ENCODE results near the gene UXS1.
"Not testable (repeated sequence)": the region's sequence is repeated elsewhere in the genome, so short reads cannot be mapped to it uniquely, and the experiment has no call there.

The UXS1 gene

DNA sequence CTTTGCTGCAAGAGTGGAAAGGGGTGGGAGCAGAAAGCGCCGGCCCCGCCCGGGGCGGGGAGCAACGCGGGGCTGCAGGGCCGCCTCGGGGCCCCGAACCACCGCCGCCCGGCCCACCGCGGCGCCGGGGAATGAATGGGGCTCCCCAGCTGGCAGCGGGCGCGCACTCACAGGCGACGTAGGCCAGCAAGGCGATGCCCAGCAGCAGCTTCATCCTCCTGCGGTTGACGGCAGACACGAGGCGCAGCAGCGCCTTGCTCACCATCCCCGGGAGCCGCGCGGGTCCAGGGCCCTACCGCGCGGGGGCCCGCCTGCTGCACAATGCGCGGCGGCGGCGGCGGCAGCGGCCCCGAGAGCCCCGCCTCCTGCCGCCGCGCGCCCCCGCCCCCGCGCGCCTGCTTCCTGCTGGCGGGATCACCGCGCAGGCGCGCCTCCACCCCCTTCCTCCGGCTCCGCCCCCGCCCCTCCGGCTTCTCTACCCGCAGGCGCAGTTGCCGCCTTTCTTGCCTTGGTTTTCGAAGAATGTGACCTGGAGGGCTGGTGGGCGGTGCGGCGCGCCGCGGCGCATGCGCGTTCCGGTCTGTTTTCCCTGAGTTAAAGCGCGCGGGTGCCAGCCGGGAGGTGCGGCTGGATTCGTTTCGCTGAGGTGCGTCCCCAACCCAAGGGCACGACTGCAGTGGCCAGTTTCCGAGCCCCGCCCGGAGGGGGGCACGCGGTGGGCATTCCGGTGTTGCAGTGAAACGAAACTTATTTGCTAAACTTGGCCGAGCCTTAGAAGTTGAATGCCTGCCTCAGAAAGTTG lies at the start of gene UXS1:
UXS1 (minus strand) TSS at position 325 of the 802 bp plus-strand sequence; CDS start at position 265, 60 bp downstream.
- FAIRE-seq = peak; percentile 81
- peak; percentile 89 for DNase-seq (ENCODE audit: insufficient read length, low spot score)

DNA sequence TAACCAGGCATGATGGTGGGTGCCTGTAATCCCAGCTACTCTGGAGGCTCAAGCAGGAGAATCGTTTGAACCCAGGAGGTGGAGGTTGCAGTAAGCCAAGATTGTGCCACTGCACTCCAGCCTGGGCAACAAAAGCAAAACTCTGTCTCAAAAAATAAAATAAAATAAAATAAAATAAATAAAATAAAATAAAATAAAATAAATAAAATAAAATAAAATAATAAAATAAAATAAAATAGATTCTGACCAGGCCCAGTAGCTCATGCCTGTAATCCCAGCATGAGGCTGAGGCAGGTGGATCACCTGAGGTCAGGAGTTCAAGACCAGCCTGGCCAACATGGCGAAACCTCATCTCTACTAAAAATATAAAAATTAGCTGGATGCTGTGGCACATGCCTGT lies 45.4 kb upstream of the UXS1 start:
- FAIRE-seq; DNase-seq (ENCODE audit: insufficient read length, low spot score): not testable (repeated sequence)

DNA sequence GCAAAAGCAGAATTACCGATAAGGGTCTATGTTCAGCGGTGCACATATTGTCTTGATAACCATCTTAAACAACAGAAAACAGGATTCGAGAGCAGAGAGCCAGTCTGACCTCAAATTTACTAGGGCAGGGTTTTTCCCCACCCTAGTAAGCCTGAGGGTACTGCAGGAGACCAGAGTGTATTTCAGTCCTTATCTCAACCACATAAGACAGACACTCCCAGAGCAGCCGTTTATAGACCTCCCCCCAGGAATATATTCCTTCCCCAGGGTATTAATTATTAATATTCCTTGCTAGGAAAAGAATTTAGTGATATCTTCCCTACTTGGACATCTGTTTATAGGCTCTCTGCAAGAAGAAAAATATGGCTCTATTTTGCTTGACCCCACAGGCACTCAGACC lies 41.3 kb upstream of the UXS1 start:
- FAIRE-seq; DNase-seq (ENCODE audit: insufficient read length, low spot score): not testable (repeated sequence)

DNA sequence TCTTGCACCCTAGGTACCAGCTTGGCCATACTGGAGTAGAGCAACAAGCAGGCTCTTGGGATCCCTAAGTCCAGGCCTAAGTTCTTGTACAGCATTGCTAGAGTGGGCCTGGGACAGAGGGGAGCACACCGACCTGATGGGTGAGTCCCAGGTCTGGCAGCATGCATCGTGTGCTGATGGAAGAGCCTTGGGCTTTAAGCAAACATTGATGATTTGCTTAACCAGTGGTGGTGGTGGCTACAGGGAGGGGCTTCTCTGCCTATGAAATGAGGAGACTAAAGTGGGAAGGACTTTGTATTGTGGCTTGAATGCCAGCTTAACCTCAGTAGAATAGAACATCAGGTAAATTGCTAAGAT lies 39.2 kb upstream of the UXS1 start:
- FAIRE-seq = no peak
- no peak for DNase-seq (ENCODE audit: insufficient read length, low spot score)

DNA sequence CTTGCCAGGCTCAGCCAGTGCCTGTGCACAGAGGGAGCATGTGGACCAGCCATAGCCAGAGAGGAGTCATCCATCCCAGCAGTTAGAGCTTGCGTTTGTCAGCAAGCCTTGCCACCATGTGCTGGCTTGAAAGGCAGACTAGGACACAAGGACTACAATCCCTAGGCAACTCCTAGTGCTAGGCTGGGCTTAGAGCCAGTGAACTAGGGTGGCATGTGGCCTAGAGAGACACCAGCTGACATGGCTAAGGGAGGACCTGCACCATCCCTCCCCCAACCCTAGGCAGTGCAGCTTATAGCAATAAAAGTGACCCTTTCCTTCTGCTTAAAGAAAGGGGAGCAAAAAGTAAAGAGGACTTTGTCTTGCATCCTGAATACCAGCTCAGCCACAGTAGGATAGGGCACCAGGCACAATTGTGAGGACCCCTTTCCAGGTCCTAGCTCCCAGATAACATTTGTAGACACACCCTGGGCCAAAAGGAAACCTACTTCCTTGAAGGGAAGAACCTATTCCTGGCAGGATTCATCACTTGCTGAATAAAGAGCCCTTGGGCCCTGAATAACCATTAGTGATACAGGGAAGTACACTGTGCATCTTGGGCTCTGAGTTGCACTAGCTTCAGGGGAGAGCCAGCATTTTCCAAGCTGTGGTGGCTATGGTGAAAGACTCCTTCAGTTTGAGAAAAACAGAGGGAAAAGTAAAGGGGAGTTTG lies 38.7 kb upstream of the UXS1 start:
- FAIRE-seq (no peak), DNase-seq (ENCODE audit: insufficient read length, low spot score) (no peak)

DNA sequence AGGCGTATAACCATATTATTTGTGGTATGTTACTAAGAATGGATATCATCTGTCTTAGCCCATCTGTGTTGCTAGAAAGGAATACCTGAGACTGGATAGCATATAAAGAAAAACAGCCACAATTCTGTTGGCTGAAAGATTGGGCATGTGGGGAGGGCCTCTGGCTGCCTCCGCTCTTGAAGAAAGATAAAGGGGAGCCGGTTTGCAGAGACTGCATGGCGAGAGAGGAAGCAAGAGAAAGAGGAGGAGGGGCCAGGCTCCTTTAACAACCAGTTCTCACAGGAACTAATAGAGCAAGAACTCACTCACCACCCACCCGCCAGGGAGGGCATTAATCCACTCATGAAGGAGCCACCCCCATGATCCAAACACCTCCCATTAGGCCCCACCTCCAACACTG lies 29.2 kb upstream of the UXS1 start:
- FAIRE-seq = no peak
- no peak for DNase-seq (ENCODE audit: insufficient read length, low spot score)

DNA sequence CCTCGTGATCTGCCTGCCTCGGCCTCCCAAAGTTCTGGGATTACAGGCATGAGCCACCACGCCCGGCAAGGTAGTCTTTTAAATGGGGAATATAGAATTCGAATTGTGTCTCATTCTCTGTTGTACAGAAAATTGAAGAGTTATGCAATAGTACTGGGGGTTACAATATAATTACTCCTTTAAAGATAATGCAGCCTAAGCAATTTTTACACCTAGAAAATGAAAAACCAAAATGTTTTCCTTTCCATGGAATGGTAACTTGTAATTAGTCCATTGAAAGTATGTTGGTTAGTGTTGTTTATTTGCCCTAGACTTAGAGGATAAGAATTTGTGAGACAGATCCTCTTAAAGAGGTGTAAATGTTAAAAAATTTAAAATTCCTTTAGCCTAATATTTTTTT lies 28.0 kb upstream of the UXS1 start:
- not testable (repeated sequence) for DNase-seq (ENCODE audit: insufficient read length, low spot score); FAIRE-seq

DNA sequence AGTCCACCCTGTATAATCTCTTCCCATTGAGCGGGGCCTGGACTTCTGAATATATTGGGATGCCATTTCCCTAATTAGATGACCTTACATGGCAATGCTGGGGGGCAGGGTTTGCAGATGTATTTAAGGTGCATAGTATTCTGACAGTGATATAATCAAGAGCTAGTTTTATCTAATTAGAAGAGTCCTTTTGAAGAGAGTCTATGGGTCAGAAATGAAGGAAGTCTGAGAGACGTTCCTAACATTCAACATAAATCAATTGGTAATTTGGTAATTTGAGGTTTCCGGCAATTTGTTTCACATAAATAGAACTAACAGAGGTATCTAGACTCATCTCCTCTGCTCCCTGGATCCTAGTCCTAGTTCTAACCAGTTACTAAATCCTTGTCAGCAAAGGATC lies 25.7 kb upstream of the UXS1 start:
- FAIRE-seq (no peak), DNase-seq (ENCODE audit: insufficient read length, low spot score) (no peak)

DNA sequence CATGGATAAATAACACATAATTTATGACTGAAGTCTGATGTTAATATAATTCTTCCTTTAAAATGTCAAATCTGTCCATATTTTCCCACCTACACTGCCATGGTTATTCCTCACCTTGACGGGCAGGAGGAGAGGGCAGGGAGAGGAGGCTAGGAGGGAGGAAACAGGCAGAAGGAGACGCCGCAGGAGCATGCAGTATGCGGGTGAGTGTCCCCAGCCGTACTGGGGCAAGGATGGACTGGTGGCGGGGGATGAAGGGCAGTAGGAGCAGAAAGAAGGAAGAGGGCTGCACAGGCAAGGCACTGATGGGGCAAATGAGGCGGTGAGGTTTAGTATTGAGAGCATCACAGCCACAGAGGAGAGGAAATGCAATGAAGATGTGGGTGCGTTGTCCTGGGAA lies 25.1 kb upstream of the UXS1 start:
- DNase-seq (ENCODE audit: insufficient read length, low spot score); FAIRE-seq: not testable (repeated sequence)

DNA sequence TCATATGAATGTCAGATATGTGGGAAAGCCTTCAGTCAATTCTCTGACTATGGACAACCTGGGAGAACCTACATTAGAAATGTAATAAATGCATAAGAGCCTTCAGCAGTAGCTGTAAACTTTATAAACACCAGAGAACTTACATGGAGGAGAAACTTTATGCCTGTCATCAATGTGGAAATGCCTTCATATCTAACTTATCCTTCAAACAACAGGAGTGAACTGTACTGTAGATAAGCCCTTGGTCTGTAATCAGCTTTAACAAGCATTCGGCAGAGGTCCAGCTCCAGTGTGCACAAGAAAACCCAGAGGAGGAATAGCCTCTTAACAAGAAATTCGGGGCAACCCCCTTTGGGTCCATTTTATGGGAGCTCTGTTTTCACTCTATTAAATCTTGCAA lies 14.8 kb upstream of the UXS1 start:
- no peak for DNase-seq (ENCODE audit: insufficient read length, low spot score)
- no peak for FAIRE-seq

DNA sequence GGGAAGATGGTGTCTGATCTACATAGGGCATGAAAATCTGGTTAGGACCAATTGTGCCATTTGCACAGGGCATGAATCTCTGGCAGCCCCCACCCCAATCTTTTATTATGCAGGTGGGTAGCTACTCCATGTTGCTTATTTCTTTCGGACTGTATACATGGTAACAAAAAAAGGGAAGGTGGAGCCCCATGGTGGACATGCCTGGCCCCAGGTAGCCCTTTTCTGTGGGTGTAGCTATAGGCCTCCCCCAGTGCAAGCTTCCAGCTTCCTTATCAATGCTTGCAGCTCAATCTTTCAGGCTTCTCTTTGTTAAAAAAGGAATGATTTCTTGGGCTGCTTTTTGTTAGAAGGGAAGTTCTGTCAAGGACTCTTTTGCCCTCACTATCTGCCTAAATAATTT lies 14.3 kb upstream of the UXS1 start:
- DNase-seq (ENCODE audit: insufficient read length, low spot score) = no peak
- no peak for FAIRE-seq

DNA sequence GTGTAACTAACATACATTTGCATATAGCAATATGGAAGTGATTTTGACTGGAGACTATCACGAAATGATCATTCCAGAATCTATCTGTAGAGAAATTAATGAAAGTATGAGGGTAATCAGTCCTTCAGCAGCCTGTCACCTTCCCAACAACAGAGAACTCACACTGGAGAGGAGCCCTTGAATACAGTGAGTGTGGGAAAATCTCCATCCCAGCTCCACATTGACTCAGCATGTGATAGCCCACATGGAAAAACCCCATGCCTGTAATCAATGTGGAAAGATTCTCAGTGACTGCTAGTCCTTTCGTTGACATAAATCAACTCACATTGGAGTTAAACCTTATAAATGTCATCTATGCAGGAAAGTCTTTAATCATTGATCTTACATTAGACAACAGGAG lies 13.1 kb upstream of the UXS1 start:
- FAIRE-seq = no peak

DNA sequence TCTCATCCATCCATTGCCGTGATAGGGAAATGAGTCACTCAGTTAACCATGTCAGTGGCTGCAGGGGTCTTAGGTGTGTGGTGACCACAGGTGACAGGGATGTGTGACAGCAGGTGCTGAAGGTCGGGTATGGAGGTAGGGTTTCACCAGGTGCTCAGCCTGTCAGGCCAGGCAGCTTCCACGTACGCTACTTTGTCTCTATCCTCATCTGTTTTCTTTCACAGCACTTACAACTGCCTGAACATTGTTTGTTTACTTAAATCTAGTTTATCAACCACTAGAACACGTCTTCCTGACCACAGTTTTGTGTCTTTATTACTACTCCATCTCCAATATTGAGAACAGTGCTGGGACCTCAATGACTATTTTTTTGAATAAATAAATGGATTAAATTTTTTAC lies 11.4 kb upstream of the UXS1 start:
- DNase-seq (ENCODE audit: insufficient read length, low spot score) = no peak
- no peak for FAIRE-seq

More for the DNA sequence above, 13.1 kb upstream of the UXS1 start:
- DNase-seq (ENCODE audit: insufficient read length, low spot score) = no peak

DNA sequence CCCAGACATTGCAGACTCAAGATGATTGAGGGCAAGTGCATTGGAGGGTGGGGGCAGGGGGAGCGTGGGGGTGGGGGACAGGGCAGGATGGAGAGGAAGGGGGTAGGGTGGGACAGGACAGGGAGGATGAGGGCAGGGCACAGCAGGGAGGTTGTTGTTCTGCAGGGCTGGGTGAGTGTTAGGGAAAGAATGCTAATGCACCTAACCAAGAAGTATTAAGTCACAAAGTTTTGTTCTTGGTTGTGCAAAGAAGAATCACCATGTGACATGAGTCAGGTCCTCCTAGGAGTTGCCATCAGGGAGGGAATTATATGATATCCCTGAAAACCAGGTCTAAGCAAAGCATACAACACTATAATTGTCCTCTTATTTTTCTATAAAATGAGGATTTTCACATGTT lies 10.4 kb upstream of the UXS1 start:
- FAIRE-seq; DNase-seq (ENCODE audit: insufficient read length, low spot score): not testable (repeated sequence)

DNA sequence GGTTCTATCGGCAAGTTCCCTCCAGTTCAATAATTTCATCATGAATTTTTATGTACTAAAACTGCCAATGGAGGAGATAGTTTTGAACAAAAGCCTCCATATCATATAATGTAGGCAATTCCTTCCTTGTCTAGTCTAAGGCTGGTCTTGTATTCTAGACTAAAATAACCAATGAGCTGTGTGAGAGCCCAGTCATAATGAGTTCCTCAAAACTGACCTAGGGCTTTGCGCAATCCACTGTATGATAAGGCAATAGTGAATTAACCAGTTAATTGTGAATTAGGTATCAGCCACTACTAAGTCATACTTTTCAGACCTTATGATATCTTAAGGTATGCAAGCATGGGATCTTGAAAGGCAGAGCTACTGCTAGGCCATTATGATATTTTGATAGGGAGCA lies 7.6 kb upstream of the UXS1 start:
- FAIRE-seq (no peak), DNase-seq (ENCODE audit: insufficient read length, low spot score) (no peak)

DNA sequence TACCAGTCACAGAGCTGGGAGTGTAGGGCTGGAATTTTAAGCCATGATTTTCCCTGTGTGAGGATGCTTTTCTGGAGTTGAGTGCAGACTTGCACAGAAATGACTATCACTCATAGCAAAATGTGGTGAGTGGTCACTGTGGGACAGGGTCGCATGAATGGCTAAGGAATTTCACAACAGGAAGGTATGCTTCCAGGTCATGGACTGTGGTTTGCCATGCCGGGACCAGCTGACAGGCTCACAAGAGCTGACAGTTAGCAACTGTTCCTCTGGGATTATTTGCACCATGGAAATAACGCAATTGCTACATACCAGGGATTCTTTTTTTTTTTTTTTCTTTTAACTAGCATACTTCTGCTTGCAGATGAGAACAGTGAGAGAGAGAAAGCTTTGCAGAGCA lies 3.8 kb upstream of the UXS1 start:
- no peak for FAIRE-seq
- no peak for DNase-seq (ENCODE audit: insufficient read length, low spot score)

DNA sequence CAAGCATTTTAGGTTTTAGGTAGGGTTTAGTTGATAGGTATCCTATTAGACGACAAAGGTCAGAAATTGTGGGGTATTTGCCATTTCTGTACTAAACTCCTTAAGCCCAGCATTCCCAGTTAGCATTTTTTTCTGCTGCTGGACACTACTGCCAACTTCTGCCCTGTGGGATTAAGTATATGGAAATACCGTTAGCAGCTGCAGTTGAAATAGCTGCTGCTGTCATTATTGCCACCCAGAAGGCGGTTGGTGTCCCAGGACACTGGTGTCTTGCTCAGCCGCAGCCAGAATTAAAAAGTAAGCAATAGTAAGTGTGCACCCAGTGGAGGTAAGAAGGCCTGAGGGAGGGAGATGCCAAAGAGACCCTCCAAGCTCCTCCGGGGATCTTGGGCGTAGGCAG lies 1.9 kb upstream of the UXS1 start:
- DNase-seq (ENCODE audit: insufficient read length, low spot score) = no peak
- no peak for FAIRE-seq

DNA sequence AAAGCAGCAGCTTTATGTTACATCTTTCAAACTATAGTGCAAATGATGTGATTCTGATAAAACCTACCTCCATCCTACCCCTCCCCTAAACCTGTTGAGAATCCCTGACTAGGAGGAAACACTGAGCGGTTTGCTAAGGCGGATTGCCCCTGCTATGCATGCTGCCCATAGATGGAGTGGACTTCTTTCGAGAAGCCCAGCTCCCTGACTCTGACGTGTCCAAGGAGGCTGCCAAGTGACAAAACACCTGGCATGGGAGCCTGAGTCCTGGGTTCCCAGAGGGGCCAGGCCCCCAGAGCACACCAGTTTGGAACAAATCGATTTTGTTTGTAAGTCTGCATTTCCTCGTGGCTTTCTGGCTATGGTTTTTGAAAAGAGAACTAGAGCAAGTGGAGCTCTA lies 1.4 kb upstream of the UXS1 start:
- no peak for DNase-seq (ENCODE audit: insufficient read length, low spot score)

DNA sequence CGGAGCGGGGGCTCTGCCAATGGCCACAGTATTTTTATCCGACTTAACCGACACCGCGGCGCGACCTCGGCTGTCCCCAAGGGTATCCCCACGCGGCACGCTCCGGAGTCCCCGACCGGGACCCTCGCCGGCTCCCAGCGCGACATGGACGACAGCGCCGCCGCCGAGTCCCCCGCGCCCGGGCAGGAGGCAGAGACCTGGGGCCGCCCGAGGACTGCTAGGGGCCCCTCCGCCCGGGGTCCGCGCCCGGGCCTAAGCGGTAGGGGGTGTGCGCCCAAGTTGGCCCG lies 468 bp downstream of the UXS1 start:
- DNase-seq (ENCODE audit: insufficient read length, low spot score) (no peak), FAIRE-seq (no peak)

More for the DNA sequence above, 1.4 kb upstream of the UXS1 start:
- no peak for FAIRE-seq

DNA sequence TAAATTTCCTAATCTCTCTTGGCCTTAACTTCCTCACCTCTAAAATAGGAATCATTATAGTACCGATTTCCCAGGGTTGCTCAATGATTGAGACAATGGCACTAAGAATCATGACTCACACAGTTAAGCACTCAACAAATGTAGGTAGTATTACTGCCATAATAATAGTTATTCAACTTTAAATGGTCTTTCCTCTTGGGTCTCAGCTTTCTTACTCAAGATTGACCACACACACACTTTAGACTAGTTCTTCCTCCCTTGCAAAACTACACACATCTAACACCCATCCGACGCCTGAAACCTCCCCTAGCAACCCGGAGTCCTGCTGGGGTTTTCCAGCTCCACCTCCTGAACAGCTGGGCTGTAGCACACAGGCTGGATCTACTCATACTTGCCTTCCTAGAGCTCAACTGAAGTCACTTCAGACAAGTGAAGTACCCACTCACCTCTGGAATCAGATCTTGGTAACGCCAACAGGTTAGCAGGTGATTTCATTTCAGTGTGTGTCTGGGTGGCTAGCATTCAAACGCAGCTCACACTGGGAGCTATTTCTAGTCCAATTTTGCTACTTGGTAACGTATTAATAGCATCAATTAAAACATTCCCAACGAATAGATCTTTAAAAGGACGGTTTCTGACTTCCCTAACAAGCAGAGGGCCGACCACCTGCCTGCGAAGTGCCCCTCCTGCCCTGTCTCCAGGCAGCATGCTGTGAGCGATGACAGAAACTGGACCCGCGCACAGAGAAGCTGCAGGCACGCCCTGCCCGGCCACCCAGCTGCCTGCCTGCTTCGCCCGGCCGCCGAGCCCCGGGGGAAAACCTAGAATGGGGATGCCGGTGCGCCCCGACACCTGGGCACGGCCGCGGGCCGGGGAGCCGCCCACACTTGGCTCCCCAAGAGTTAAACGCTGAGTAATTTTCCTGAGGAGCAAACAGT lies 1.1 kb downstream of the UXS1 start:
- FAIRE-seq (peak; percentile 8), DNase-seq (ENCODE audit: insufficient read length, low spot score) (peak; percentile 35)

DNA sequence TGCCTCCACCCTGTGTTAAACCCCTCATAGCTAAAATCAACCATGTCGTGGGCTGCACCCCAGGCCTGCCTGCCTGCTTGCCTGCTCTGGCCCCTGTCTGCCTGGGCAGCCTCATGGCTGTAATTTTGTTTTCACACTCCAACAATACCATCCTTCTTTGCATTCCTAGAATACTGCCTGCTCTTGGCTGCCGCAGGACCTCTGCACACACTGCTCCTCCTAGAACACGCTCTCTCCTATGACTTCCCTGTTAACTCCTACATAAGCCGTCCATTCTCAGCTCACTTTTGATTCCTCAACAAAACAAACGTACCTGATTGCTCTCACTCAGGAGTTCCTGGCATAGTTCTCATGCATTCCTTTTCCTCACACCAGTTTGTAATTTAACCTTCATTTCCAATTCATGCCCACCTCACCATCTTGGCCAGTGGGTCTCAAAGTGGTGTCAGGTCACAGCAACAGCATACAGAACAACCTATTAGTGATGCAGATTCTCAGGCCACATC lies 2.5 kb downstream of the UXS1 start:
- DNase-seq (ENCODE audit: insufficient read length, low spot score) (no peak), FAIRE-seq (no peak)
